ENCODE measurements around the gene TLN1.
A peak's percentile ranks its signal among the peaks of the same experiment; 100 is the strongest.

The TLN1 gene

GRCh38 chr9:35684921-35685320 lies 47.1 kb downstream of the TLN1 start:
- no peak for DNase-seq (ENCODE audit: low spot score)

GRCh38 chr9:35683323-35683722 lies 48.7 kb downstream of the TLN1 start:
- DNase-seq (ENCODE audit: low spot score) = no peak

- no peak for DNase-seq (ENCODE audit: low spot score)
Measured at GRCh38 chr9:35682520-35683315, 49.3 kb downstream of the TLN1 start.

GRCh38 chr9:35682051-35682450 lies 49.9 kb downstream of the TLN1 start:
- no peak for DNase-seq (ENCODE audit: low spot score)

- DNase-seq (ENCODE audit: low spot score) = no peak
Measured at GRCh38 chr9:35681341-35682002, 50.5 kb downstream of the TLN1 start.

GRCh38 chr9:35680331-35681105 lies 51.5 kb downstream of the TLN1 start:
- DNase-seq (ENCODE audit: low spot score) = peak; percentile 80

- no peak for DNase-seq (ENCODE audit: low spot score)
Measured at GRCh38 chr9:35679766-35680330, 52.1 kb downstream of the TLN1 start.

GRCh38 chr9:35679091-35679490 lies 52.9 kb downstream of the TLN1 start:
- DNase-seq (ENCODE audit: low spot score) = no peak

- DNase-seq (ENCODE audit: low spot score) = no peak
Measured at GRCh38 chr9:35675732-35676392, 56.1 kb downstream of the TLN1 start.

- no peak for DNase-seq (ENCODE audit: low spot score)
Measured at GRCh38 chr9:35675204-35675603, 56.8 kb downstream of the TLN1 start.

GRCh38 chr9:35674025-35674361 lies 58.0 kb downstream of the TLN1 start:
- DNase-seq (ENCODE audit: low spot score) = peak; percentile 37

GRCh38 chr9:35673132-35674024 lies 58.6 kb downstream of the TLN1 start, which contains the start of gene CA9:
Gene CA9, plus strand, starts transcription at chr9:35673928. Its CDS starts 32 bp downstream, at chr9:35673960.
- peak; percentile 96 for DNase-seq (ENCODE audit: low spot score)

- no peak for DNase-seq (ENCODE audit: low spot score)
Measured at GRCh38 chr9:35669331-35670145, 62.5 kb downstream of the TLN1 start.

GRCh38 chr9:35667939-35668338 lies 64.1 kb downstream of the TLN1 start:
- DNase-seq (ENCODE audit: low spot score) = no peak

- DNase-seq (ENCODE audit: low spot score) = no peak
Measured at GRCh38 chr9:35666549-35666948, 65.4 kb downstream of the TLN1 start.

- no peak for DNase-seq (ENCODE audit: low spot score)
Measured at GRCh38 chr9:35666045-35666444, 66.0 kb downstream of the TLN1 start.

- DNase-seq (ENCODE audit: low spot score) = no peak
Measured at GRCh38 chr9:35665471-35665818, 66.5 kb downstream of the TLN1 start.

- DNase-seq (ENCODE audit: low spot score) = peak; percentile 84
Measured at GRCh38 chr9:35664531-35665470, 67.2 kb downstream of the TLN1 start, which contains the start of gene ARHGEF39. Gene ARHGEF39, minus strand, starts transcription at chr9:35665195. Its CDS starts 26 bp downstream, at chr9:35665169.

GRCh38 chr9:35662437-35662836 lies 69.6 kb downstream of the TLN1 start:
- DNase-seq (ENCODE audit: low spot score) = no peak

All from cerebellar cortex (tissue), 1 donor.